Loucy (cell line): ENCODE measurements around the gene MOGAT2.

Experiments used
- H2AFZ ChIP-seq: fragments of 200-600 bp; sonication (generic); 2 replicates; pipeline ENCODE4 v1.6.0; 2016; ENCODE audit warnings: antibody characterized with exemption, mild to moderate bottlenecking, low read length, moderate library complexity
- H3F3A ChIP-seq: fragments of 200-600 bp; 2 replicates; pipeline ENCODE4 v1.6.0; 2016; ENCODE audit warnings: antibody characterized with exemption, low read depth, mild to moderate bottlenecking
- H3K27me3 ChIP-seq: fragments of 200-600 bp; sonication (generic); 2 replicates; pipeline ENCODE4 v1.6.1; 2014; ENCODE audit warnings: low read length, mild to moderate bottlenecking; ENCODE audit not compliant: insufficient read depth, poor library complexity, severe bottlenecking
- H3K36me3 ChIP-seq: fragments of 200-600 bp; sonication (generic); 2 replicates; pipeline ENCODE4 v1.6.1; 2016; ENCODE audit warnings: low read length; ENCODE audit not compliant: insufficient read depth
- H3K4me1 ChIP-seq: fragments of 200-600 bp; sonication (generic); 2 replicates; pipeline ENCODE4 v1.5.1; 2014; ENCODE audit warnings: low read length, mild to moderate bottlenecking; ENCODE audit not compliant: insufficient read depth, poor library complexity, severe bottlenecking
- H3K4me2 ChIP-seq: fragments of 200-600 bp; sonication (generic); 2 replicates; pipeline ENCODE4 v1.6.0; 2014; ENCODE audit warnings: antibody characterized with exemption, low read length, low read depth, mild to moderate bottlenecking; ENCODE audit not compliant: poor library complexity, severe bottlenecking
- H3K4me3 ChIP-seq: fragments of 200-600 bp; sonication (generic); 2 replicates; pipeline ENCODE4 v1.5.1; 2014; ENCODE audit warnings: low read length, mild to moderate bottlenecking, mixed read lengths; ENCODE audit not compliant: poor library complexity, severe bottlenecking
- H3K79me2 ChIP-seq: fragments of 200-600 bp; sonication (generic); 2 replicates; pipeline ENCODE4 v1.6.1; 2014; ENCODE audit warnings: low read length; ENCODE audit not compliant: insufficient read depth
- H3K9ac ChIP-seq: fragments of 200-600 bp; sonication (generic); 2 replicates; pipeline ENCODE4 v1.6.0; 2014; ENCODE audit warnings: mild to moderate bottlenecking, low read depth, low read length, moderate library complexity; ENCODE audit not compliant: poor library complexity, severe bottlenecking
- H3K9me2 ChIP-seq: fragments of 200-600 bp; sonication (generic); replicated peaks from 2 replicates; pipeline ENCODE4 v1.6.1; 2016; ENCODE audit warnings: low read depth, low read length, mixed read lengths
- H3K9me3 ChIP-seq: fragments of 200-600 bp; sonication (generic); 2 replicates; pipeline ENCODE4 v1.6.1; 2014; ENCODE audit warnings: mild to moderate bottlenecking, antibody characterized with exemption, low read length, low read depth; ENCODE audit not compliant: insufficient read depth
- H4K20me1 ChIP-seq: fragments of 200-600 bp; sonication (generic); 2 replicates; pipeline ENCODE4 v1.6.0; 2014; ENCODE audit warnings: antibody characterized with exemption, low read length, mild to moderate bottlenecking; ENCODE audit not compliant: insufficient read depth, poor library complexity, severe bottlenecking
- CTCF ChIP-seq: fragments of 200-600 bp; sonication (generic); conservative IDR thresholded peaks from 2 replicates; pipeline ENCODE4 v1.5.1; 2014; ENCODE audit warnings: mild to moderate bottlenecking, antibody characterized with exemption, low read length
- EZH2phosphoT487 ChIP-seq: fragments of 200-600 bp; IDR thresholded peaks from 2 replicates; pipeline ENCODE4 v1.6.1; 2018; ENCODE audit warnings: antibody characterized with exemption, mild to moderate bottlenecking, moderate library complexity, borderline replicate concordance

Gene MOGAT2

GRCh38 chr11:75717608-75718418 is at the start of gene MOGAT2:
TSS of gene MOGAT2 (plus strand) at chr11:75717838. CDS start at chr11:75717889, 51 bp downstream.
- no peaks in the 10 kb centered on the region for H3K9me3 ChIP-seq
- H3K36me3 ChIP-seq = no peaks in the 10 kb centered on the region
- H4K20me1 ChIP-seq = no peaks in the 10 kb centered on the region
- no peaks in the 10 kb centered on the region for H3F3A ChIP-seq
- no peak within 1 kb of the TSS for H3K9ac ChIP-seq
- TF ChIP-seq EZH2phosphoT487 (no peak), CTCF (no peak)
- no peak within 1 kb of the TSS for H3K4me2 ChIP-seq
- no peak within 1 kb of the TSS for H2AFZ ChIP-seq
- H3K9me2 ChIP-seq = no peaks in the 10 kb centered on the region
- H3K79me2 ChIP-seq = no peaks in the 10 kb centered on the region
- peaks cover 4% of the 10 kb centered on the region for H3K27me3 ChIP-seq
- no peaks in the 10 kb centered on the region for H3K4me1 ChIP-seq
- no peak within 1 kb of the TSS for H3K4me3 ChIP-seq

DNA sequence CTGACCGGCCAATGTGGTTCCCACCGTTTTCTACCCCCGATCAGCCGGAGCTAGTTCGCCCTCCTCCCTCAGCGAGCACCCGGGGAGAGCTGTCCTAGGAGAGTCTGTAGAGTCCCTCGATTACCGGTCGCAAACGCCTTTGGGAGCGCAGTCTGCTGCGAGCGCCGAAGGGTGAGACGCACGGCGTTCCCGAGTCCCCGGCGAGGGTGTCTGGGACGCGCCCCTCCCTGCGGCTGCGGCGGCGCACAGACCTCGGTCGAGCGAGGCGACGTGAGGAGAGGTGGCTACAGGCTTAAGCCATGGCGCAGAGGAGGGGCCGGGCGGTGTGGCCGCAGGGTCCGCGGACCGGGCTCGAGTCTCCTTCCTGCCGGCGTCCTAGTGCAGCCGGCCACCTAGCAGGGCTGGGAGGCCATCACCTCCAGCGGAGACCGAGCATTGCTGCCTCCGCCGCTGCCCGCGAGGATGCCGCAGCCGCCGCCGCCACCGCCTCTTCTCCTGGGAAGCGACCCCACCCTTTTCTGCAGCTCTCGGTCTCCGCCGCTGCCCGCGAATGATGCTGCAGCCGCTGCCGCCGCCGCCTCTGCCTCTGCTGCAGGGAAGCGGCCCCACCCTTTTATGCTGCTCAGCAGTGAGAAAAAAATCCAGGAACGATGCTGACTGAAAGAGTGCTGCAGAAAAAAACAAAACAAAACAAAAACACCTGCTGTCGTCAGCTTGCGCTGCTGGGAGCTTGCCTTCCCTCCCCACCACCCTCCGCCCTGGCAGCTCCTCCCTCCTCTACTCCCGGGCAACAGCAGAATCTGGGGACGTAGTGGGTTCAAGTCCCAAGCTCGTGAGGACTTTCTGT is 49.0 kb upstream of the MOGAT2 start, which contains the start of gene MAP6:
Gene MAP6, minus strand, starts transcription at position 588 of the 847 bp plus-strand sequence. CDS start 669 bp downstream, outside the sequence.
- no peaks in the 10 kb centered on the region for H3K9me2 ChIP-seq
- H3K79me2 ChIP-seq = no peaks in the 10 kb centered on the region
- H3K4me1 ChIP-seq = no peaks in the 10 kb centered on the region
- H4K20me1 ChIP-seq = no peaks in the 10 kb centered on the region
- H2AFZ ChIP-seq = no peak within 1 kb of the TSS
- no peaks in the 10 kb centered on the region for H3K27me3 ChIP-seq
- no peaks in the 10 kb centered on the region for H3K36me3 ChIP-seq
- TF ChIP-seq EZH2phosphoT487 = no peak
- no peak for TF ChIP-seq CTCF
- H3K9ac ChIP-seq = no peak within 1 kb of the TSS
- H3K9me3 ChIP-seq = no peaks in the 10 kb centered on the region
- no peaks in the 10 kb centered on the region for H3F3A ChIP-seq
- no peak within 1 kb of the TSS for H3K4me2 ChIP-seq
- H3K4me3 ChIP-seq = no peak within 1 kb of the TSS

- no peaks in the 10 kb centered on the region for H3K4me1 ChIP-seq
- H3K27me3 ChIP-seq = no peaks in the 10 kb centered on the region
- no peak overlapping the region for H3K4me2 ChIP-seq
- no peaks in the 10 kb centered on the region for H4K20me1 ChIP-seq
- H3K9me3 ChIP-seq = no peaks in the 10 kb centered on the region
- no peak overlapping the region for H3K9ac ChIP-seq
- no peaks in the 10 kb centered on the region for H3K79me2 ChIP-seq
- no peak overlapping the region for H3K4me3 ChIP-seq
- peak overlapping the region; percentile 13; the same call in 1 of the 2 replicates for H2AFZ ChIP-seq
- TF ChIP-seq CTCF = no peak
- TF ChIP-seq EZH2phosphoT487 = no peak
- no peaks in the 10 kb centered on the region for H3F3A ChIP-seq
- no peaks in the 10 kb centered on the region for H3K9me2 ChIP-seq
- no peaks in the 10 kb centered on the region for H3K36me3 ChIP-seq
Measured at GRCh38 chr11:75673977-75674582, 43.6 kb upstream of the MOGAT2 start.
